Activated CD8-positive, alpha-beta memory T cell treated with anti-CD3 and anti-CD28 coated beads, Interleukin-2, amount 50 U/mL, for 1 hour (primary cell): Measurements from ENCODE around the gene RPRD1A.
"Not testable (repeated sequence)": the region's sequence is repeated elsewhere in the genome, so short reads cannot be mapped to it uniquely, and the experiment has no call there.

Experiments
- DNase-seq: peaks from one replicate; pipeline ENCODE4 v3.0.0-alpha.2; 2020; ENCODE audit errors: extremely low read depth

RPRD1A gene

DNA sequence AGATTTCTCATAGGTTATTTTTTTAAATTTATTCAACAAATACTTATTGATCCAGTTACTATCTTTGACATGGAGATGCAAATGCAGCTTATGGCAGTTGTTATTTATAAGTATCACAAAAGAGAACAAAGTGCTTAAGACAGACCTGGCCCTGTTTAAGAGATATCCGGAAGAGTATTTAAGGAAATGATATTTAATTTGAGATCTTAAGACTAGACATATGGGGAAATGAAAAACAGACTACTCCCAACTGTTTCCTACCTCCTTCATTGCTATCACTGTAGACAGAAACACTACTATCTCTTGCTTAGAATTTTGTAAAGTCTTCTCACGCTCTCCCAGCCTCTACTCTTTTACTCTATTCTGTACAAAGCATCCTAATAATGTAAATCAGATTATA lies 36.0 kb downstream of the RPRD1A start:
- DNase-seq = no peak

GRCh38 chr18:36028859-36029258 lies 38.5 kb downstream of the RPRD1A start:
- no peak for DNase-seq

GRCh38 chr18:36025025-36025424 lies 42.3 kb downstream of the RPRD1A start:
- DNase-seq = no peak

DNA sequence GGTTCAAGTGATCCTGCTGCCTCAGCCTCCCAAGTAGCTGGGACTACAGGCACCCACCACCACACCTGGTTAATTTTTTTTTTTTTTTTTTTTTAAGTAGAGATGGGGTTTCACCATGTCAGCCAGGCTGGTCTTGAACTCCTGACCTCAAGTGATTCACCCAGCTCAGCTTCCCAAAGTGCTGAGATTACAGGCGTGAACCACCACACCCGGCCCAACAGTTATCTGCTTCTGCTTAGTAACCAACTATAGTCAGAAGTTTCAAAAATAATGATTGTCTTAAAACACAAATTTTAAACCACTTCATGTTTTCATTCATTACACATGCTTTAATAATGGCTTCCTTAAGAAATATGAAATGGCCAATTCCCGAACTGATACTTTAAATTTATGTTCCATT lies 43.1 kb downstream of the RPRD1A start:
- DNase-seq = not testable (repeated sequence)

- no peak for DNase-seq
These were observed 44.0 kb downstream of the RPRD1A start for GRCh38 chr18:36023336-36023735.

DNA sequence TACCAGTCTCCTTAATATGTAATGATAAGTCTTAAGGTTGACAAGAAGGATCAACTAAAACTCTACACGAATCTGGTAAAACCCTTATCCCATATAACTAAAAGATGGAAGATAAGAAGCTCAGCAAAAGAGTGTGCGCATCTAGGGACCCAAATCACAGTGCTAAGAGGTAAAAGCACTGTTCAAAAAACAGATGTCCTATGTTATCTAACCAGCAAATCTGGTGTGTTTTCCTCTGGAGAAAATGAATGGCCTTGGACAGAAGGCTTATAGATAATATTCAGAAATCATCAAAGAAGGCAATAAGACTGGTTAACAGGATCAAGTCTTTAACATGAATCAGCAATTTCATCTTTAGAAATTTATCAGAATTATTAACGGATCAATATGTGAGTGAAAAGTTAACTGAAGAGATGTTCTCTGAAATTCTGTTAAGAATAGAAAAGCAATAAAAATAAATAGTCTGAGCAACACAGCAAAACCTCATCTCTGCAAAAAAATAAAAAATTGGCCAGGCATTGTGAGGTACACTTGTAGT lies 47.1 kb downstream of the RPRD1A start:
- DNase-seq = no peak

DNA sequence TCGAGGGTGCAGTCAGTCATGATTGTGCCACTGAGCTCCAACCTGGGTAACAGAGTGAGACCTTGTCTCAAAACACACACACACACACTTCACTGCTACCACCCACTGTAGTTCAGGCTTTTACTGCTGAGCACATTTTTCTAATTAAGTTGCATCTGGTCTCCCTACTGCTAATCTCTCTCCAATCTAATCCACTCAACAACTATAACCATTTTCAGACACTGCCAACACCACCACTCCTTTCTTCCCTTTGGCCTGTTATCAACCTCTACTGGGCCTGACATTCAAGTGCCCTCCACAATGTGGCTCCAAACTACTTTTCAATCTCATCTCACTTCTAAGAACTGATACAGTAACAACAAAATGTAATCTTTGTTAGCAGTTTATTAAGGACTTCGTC lies 50.1 kb downstream of the RPRD1A start:
- no peak for DNase-seq

GRCh38 chr18:36015629-36016028 lies 51.7 kb downstream of the RPRD1A start:
- DNase-seq = no peak

DNA sequence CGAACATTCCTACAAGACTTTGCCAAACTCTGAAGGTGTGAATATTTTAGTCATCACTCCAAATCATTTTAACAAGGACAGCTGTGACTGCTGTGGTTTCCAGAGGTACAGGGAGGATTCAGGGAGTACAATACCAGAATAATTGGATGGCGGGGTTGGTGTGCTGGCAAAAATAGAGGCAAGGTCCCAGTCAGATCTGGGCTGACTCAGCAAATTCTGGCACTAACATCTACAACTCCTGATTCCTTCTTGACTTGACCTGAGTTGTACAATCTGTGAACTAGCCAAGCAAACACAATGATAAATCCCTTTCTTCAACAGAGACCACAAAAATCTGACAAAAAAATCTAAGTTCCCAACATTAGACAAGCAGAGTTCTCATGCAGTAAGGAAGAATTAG lies 54.5 kb downstream of the RPRD1A start:
- no peak for DNase-seq

DNA sequence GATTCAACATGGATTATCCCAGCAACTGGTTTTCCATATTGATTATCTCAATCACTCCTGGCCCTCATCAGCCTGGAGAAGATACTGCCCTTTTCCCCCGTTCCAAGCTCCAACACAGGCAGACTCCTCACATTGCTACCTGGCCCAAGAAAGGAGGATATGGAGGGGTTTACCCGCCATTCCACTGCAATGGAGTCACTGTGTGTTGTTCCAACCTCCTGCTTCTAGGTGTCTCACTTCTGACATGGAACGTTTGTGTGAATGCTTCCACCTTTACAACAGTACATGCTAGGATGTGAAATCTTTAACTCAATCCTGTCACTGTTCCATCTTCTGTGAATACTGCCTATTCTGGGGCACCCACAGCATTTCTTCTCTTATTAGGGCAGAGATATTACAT lies 58.1 kb downstream of the RPRD1A start:
- DNase-seq = no peak

- no peak for DNase-seq
These were observed 60.4 kb downstream of the RPRD1A start for GRCh38 chr18:36006997-36007396.

- no peak for DNase-seq
These were observed 67.4 kb downstream of the RPRD1A start for GRCh38 chr18:35999925-36000324.

- DNase-seq = no peak
These were observed 68.4 kb downstream of the RPRD1A start for GRCh38 chr18:35998967-35999366.

DNA sequence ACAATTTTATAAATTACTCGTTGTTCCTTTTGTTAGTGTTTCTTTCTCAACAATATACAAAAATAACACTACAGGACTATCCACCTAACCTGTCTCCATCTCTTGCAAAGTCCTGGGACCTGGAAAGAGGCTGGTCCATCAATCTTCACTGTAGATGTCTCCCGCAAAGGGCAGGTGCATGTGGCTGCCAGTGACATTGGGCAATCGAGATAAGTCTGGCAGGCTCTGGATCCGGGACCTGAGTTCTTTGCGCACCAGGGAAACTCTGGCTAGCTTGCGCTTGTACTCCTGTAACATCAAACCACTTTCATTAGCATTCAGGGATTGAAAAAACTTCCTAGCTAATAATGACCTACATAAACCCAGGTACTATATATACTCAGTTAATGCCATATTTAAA lies 74.3 kb downstream of the RPRD1A start:
- no peak for DNase-seq

- no peak for DNase-seq
These were observed 75.7 kb downstream of the RPRD1A start for GRCh38 chr18:35991696-35992095.

DNA sequence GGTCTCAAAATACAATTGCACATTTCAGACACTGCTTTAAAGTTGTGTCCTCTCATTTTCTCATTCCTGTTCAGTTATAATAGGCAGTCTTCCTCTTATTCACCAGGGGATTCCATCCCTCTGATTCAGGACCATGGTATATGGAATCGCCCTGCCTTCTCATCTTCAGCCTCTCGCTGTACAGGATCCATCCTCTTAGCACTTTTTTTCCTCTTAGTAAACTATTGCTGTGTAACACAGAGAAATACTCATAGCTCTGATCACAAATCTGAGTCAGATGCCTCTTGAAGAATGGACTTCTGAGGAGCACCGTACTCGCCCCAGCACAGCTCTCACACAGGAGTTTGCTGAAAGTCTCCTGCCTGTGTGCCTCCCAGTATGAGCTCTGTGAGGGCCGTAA lies 83.5 kb downstream of the RPRD1A start:
- no peak for DNase-seq

DNA sequence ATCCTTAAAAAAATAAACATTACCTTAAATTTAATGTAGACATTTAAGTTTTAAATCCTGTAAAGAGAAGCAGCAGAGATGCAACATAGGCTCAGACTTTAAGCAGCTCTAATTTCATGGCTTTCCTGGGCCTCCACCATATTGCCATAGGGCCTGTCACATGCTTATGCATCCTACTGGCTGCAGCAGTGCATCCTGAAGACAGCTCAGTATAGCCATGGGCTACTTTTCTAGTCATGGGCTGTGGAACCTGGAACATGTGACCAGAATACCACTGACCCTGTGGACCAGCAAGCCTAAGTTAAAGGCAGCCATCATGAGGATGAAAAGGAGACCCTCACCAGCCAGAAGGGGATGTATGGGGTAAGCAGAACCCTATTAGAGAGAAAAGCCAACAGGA lies 84.2 kb downstream of the RPRD1A start:
- DNase-seq = no peak

GRCh38 chr18:35982409-35983114 lies 84.8 kb downstream of the RPRD1A start:
- DNase-seq = no peak

DNA sequence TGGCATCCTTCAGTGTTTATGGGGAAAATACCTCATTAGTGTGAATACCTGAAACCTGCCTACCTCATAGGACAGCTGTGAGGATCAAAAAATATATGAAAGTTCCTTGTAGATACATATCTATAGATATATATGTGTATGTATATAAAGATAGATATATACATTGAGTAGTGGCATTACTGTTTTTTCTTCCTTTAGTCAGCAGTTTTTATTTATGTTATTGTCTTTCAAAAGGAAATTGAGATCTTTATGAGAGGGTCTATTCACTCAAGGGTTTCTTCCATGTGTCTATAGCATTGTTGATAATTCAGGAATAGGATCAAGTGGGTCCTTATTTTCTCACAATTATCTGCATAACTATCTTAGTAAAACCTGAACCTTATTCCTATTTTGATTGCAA lies 88.2 kb downstream of the RPRD1A start:
- DNase-seq = no peak

GRCh38 chr18:35974181-35974580 lies 93.2 kb downstream of the RPRD1A start:
- DNase-seq = no peak

GRCh38 chr18:35973650-35974049 lies 93.7 kb downstream of the RPRD1A start:
- DNase-seq = no peak

GRCh38 chr18:35972197-35973000 lies 95.0 kb downstream of the RPRD1A start, which contains the start of gene RMP24:
Gene RMP24 (plus strand): TSS chr18:35972679.
- DNase-seq = peak; percentile 83

- no peak for DNase-seq
These were observed 95.6 kb downstream of the RPRD1A start for GRCh38 chr18:35971661-35972196.
